Measurements from ENCODE around the gene SLC43A1. TPM values are rescaled to one million over a fixed set of nuclear protein-coding genes. Genes with fewer than 3 reads are reported as not detected.

Gene SLC43A1
- polyA plus RNA-seq, 1 of the 3 experiments (the other 2 are of a cell fraction) = 4.4 TPM

- TF ChIP-seq USF1 (IDR thresholded peaks at IDR 0.05; ENCODE audit: borderline replicate concordance, low read depth) (no peak), SMC3 (IDR thresholded peaks at IDR 0.05; ENCODE audit: low read depth, low read length) (no peak)
Measured at GRCh38 chr11:57500515-57500914, 15.0 kb downstream of the SLC43A1 start (continued).

GRCh38 chr11:57499983-57500461 lies 15.5 kb downstream of the SLC43A1 start:
- CTCF ChIA-PET = interaction anchor here (1.0 to 27.2 kb wide), 9 partner anchors 11 to 144 kb away, joined by 3 to 517 read pairs (median 4); partner anchors contain the start of genes RTN4RL2 and TIMM10
- H3K27me3 ChIP-seq (ENCODE audit: insufficient read depth) = no peaks in the 10 kb centered on the region
- no peaks in the 10 kb centered on the region for H3K9me2 ChIP-seq
- no peak for DNase-seq
- no peaks in the 10 kb centered on the region for H3K36me3 ChIP-seq (replicated peaks in 1 of 2; ENCODE audit: control insufficient read depth in 1 of 2, insufficient read depth in 2 of 2, low read length in 1 of 2)
- H3K4me3 ChIP-seq (ENCODE audit: low read depth in 2 of 2, low read length in 1 of 2) = peak overlapping the region; percentile 30 to 36; a peak in 3 of 4 replicates
- H4K20me1 ChIP-seq (ENCODE audit: insufficient read depth) = no peaks in the 10 kb centered on the region
- TF ChIP-seq MAX (IDR thresholded peaks at IDR 0.05; ENCODE audit: low read depth) = no peak
- TF ChIP-seq EP300 (IDR thresholded peaks at IDR 0.05; ENCODE audit: borderline replicate concordance in 1 of 2, low read depth in 1 of 2, low read length in 1 of 2) = no peak
- no peak for TF ChIP-seq RAD21 (IDR thresholded peaks at IDR 0.05; ENCODE audit: low read length)
- TF ChIP-seq FOXJ3 (CRISPR knock-in tag; IDR thresholded peaks at IDR 0.05) = no peak
- TF ChIP-seq CTCF (IDR thresholded peaks at IDR 0.05) = no peak
- TF ChIP-seq TAF1 (IDR thresholded peaks at IDR 0.05; ENCODE audit: borderline replicate concordance, low read depth, low read length) = no peak
- no peak for TF ChIP-seq PBX3 (IDR thresholded peaks at IDR 0.05)
- TF ChIP-seq FOSL2 (IDR thresholded peaks at IDR 0.05; ENCODE audit: borderline replicate concordance, low read depth) = no peak
- TF ChIP-seq RFX5 (IDR thresholded peaks at IDR 0.05; ENCODE audit: low read length) = no peak
- TF ChIP-seq GATA2 (CRISPR knock-in tag; IDR thresholded peaks at IDR 0.05) = no peak
- TF ChIP-seq MXI1 (IDR thresholded peaks at IDR 0.05; ENCODE audit: low read depth, low read length) = no peak
- no peak for TF ChIP-seq REST (IDR thresholded peaks at IDR 0.05; ENCODE audit: low read depth, low read length)
- TF ChIP-seq SIN3A (IDR thresholded peaks at IDR 0.05; ENCODE audit: borderline replicate concordance, low read depth, low read length) = no peak
- no peak for TF ChIP-seq ZBTB33 (IDR thresholded peaks at IDR 0.05; ENCODE audit: borderline replicate concordance, low read depth)
- no peak for TF ChIP-seq NRF1 (IDR thresholded peaks at IDR 0.05; ENCODE audit: low read depth, low read length)
- no peak for TF ChIP-seq USF2 (IDR thresholded peaks at IDR 0.05; ENCODE audit: borderline replicate concordance, low read depth, low read length)
- WGBS (ENCODE audit: low lambda C conversion rate) = 66% methylated on average over 12 of the region's 12 CpGs
- H3K9ac ChIP-seq = no peak overlapping the region
- peak overlapping the region; percentile 79 for H3K4me2 ChIP-seq
- H3K27ac ChIP-seq (ENCODE audit: low read depth in 2 of 2, low read length in 1 of 2) = peak overlapping the region in 1 of 2 experiments; percentile 8; a peak in 1 of 4 replicates
- peak overlapping the region; percentile 96 for H2AFZ ChIP-seq (ENCODE audit: low read depth)
- no peaks in the 10 kb centered on the region for H3K79me2 ChIP-seq (ENCODE audit: insufficient read depth)
- POLR2A ChIA-PET = no interaction called here
- H3K4me1 ChIP-seq (ENCODE audit: control insufficient read depth in 1 of 2, insufficient read depth in 2 of 2, low read depth in 1 of 2, low read length in 1 of 2) = peaks cover 11 to 12% of the 10 kb centered on the region in 2 experiments; a peak in 2 of 4 replicates
- H3K9me3 ChIP-seq = no peaks in the 10 kb centered on the region
- H3F3A ChIP-seq (replicated peaks; ENCODE audit: insufficient read depth) = no peaks in the 10 kb centered on the region

All from SK-N-SH (cell line).